ENCODE measurements around the gene PIK3R1. TPM values are rescaled to one million over a fixed set of nuclear protein-coding genes. Genes with fewer than 3 reads are reported as not detected.

Gene PIK3R1
- total RNA-seq, 4 donors from 2014 or later: 86.1 to 107 (median 94.8) TPM

DNA sequence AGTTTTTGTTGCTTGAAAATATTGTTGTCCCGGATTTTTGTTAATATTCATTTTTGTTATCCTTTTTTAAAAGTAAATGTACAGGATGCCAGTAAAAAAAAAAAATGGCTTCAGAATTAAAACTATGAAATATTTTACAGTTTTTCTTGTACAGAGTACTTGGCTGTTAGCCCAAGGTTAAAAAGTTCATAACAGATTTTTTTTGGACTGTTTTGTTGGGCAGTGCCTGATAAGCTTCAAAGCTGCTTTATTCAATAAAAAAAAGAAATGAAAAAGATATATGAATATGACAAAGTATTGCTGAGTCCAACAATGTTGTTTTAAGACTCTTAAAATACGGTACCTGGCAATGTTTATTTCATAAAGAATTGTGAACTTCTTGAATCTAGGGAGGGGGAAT is 82.9 kb downstream of the PIK3R1 start:
- DNase-seq: no peak
- H3K4me3 ChIP-seq (replicated peaks in 1 of 3): no peak overlapping the region
- H3K27me3 ChIP-seq: no peaks in the 10 kb centered on the region
- H3K9me3 ChIP-seq: no peaks in the 10 kb centered on the region
- TF ChIP-seq POLR2A (IDR thresholded peaks at IDR 0.05): no peak
- TF ChIP-seq, protein P1, sequence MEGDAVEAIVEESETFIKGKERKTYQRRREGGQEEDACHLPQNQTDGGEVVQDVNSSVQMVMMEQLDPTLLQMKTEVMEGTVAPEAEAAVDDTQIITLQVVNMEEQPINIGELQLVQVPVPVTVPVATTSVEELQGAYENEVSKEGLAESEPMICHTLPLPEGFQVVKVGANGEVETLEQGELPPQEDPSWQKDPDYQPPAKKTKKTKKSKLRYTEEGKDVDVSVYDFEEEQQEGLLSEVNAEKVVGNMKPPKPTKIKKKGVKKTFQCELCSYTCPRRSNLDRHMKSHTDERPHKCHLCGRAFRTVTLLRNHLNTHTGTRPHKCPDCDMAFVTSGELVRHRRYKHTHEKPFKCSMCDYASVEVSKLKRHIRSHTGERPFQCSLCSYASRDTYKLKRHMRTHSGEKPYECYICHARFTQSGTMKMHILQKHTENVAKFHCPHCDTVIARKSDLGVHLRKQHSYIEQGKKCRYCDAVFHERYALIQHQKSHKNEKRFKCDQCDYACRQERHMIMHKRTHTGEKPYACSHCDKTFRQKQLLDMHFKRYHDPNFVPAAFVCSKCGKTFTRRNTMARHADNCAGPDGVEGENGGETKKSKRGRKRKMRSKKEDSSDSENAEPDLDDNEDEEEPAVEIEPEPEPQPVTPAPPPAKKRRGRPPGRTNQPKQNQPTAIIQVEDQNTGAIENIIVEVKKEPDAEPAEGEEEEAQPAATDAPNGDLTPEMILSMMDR (IDR thresholded peaks at IDR 0.05): no peak
- WGBS, 2 donors: 78 to 86% methylated on average over 2 of the region's 2 CpGs
- intact Hi-C loops (cut with DNase I): no loop called here
- peaks cover 34% of the 10 kb centered on the region in 2 donors for H3K36me3 ChIP-seq
- peaks cover 32 to 34% of the 10 kb centered on the region in 2 donors for H3K4me1 ChIP-seq
- H3K27ac ChIP-seq: no peak overlapping the region

- TF ChIP-seq, protein P1 (IDR thresholded peaks at IDR 0.05): no peak
- TF ChIP-seq POLR2A (IDR thresholded peaks at IDR 0.05): no peak
- Histone ChIP-seq H3K4me1 (peaks cover 28 to 29% of the 10 kb centered on the region in 2 donors), H3K4me3 (replicated peaks in 1 of 3) (no peak overlapping the region), H3K27me3 (no peaks in the 10 kb centered on the region), H3K27ac (no peak overlapping the region), H3K9me3 (no peaks in the 10 kb centered on the region), H3K36me3 (peaks cover 28 to 32% of the 10 kb centered on the region in 2 donors)
- intact Hi-C loops (cut with DNase I): no loop called here
- DNase-seq: no peak
- 68 to 75% methylated on average over 4 of the region's 4 CpGs for WGBS, 2 donors
Observed at GRCh38 chr5:68299105-68299504, 83.5 kb downstream of the PIK3R1 start.

DNA sequence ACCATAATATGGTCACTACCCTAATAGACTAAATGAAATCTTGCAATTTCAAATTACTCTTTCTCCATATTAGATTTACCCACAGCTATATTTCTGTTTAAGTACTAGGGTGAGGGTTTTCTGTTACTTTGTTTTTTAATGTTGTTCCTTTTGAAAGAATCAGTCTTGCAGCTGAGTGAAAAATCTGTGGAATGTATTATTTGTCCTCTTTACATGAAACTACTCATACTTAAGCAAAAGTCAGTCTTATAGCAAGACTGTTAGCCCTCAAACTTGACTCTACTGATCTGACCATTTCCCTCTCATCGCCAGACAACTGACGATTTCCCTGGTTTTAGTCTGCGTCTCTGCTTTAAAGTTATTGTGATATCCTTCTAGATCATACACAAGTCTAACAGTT is 84.0 kb downstream of the PIK3R1 start:
- intact Hi-C loops (cut with DNase I): no loop called here
- no peak overlapping the region for H3K27ac ChIP-seq

DNA sequence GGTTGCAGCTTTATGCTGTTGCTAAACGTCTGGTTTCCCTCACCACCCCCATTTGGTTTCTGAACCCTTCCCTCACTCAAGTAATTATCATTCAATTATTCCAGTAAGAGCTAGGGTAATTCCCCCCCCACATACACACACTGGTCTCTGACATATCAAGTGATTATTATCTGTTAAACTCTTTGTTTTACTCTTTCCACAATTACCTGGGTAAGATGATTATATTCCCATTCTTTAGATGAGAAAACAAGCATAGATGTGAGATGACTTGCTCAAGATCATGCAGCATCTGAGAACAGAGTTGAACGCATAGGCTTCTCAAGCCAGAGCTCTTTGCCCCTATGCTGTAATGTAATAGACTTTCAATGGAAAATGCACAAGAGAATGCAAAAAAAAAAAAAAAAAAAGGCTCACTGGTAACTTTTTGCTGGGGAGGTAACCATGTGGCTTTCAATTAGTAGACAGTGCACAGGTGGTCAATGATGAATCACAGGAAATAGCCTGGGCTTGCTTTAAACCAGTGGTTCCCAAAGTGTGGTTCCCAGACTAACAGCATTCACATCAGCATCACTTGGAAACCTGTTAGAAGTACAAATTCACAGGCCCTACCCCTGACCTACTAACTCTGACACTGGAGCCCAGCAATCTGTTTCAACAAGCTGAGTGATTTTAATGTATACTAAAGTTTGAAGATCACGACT is 87.6 kb downstream of the PIK3R1 start:
- intact Hi-C loops (cut with DNase I): no loop called here
- no peak overlapping the region for H3K27ac ChIP-seq

More for the DNA sequence above, 84.0 kb downstream of the PIK3R1 start:
- no peak for DNase-seq
- H3K4me1 ChIP-seq: peaks cover 24% of the 10 kb centered on the region in 2 donors
- no peaks in the 10 kb centered on the region for H3K27me3 ChIP-seq
- TF ChIP-seq, protein P1 (IDR thresholded peaks at IDR 0.05): no peak
- TF ChIP-seq POLR2A (IDR thresholded peaks at IDR 0.05): no peak
- H3K9me3 ChIP-seq: no peaks in the 10 kb centered on the region
- 92 to 95% methylated on average over 3 of the region's 3 CpGs for WGBS, 2 donors
- H3K4me3 ChIP-seq (replicated peaks in 1 of 3): no peak overlapping the region
- peaks cover 26 to 28% of the 10 kb centered on the region in 2 donors for H3K36me3 ChIP-seq

More for the DNA sequence above, 87.6 kb downstream of the PIK3R1 start:
- no peaks in the 10 kb centered on the region for H3K9me3 ChIP-seq
- no peak overlapping the region for H3K4me3 ChIP-seq (replicated peaks in 1 of 3)
- 80 to 85% methylated on average over 3 of the region's 3 CpGs for WGBS, 2 donors
- no peaks in the 10 kb centered on the region for H3K27me3 ChIP-seq
- no peak for TF ChIP-seq POLR2A (IDR thresholded peaks at IDR 0.05)
- TF ChIP-seq, protein P1 (IDR thresholded peaks at IDR 0.05): no peak
- no peak for DNase-seq
- H3K36me3 ChIP-seq: peaks cover 4% of the 10 kb centered on the region in 2 donors
- peaks cover 3 to 23% of the 10 kb centered on the region in 2 donors for H3K4me1 ChIP-seq
